Ishikawa (cell line): ENCODE measurements around the gene DOCK2.

Experiments used
- EGR1 ChIP-seq: IDR thresholded peaks from 2 replicates; pipeline ENCODE4 v1.6.1; 2012
- EP300 ChIP-seq: IDR thresholded peaks from 2 replicates; pipeline ENCODE4 v1.6.1; 2012; ENCODE audit warnings: borderline replicate concordance
- NFIC ChIP-seq: IDR thresholded peaks from 2 replicates; pipeline ENCODE4 v1.6.1; 2012
- TAF1 ChIP-seq: IDR thresholded peaks from 2 replicates; pipeline ENCODE4 v1.6.1; 2012; ENCODE audit warnings: low read depth, mild to moderate bottlenecking
- TCF12 ChIP-seq: IDR thresholded peaks from 2 replicates; pipeline ENCODE4 v1.6.1; 2012; ENCODE audit warnings: low read depth
- YY1 ChIP-seq: IDR thresholded peaks from 2 replicates; pipeline ENCODE4 v1.6.1; 2012; ENCODE audit warnings: low read depth
- TF ChIP-seq, protein P1 (sequence below): IDR thresholded peaks from 2 replicates; pipeline ENCODE4 v1.6.1; 2012
- TF ChIP-seq, protein P2 (sequence below): IDR thresholded peaks from 2 replicates; pipeline ENCODE4 v1.6.1; 2012; ENCODE audit warnings: low read depth, mild to moderate bottlenecking

DNA sequence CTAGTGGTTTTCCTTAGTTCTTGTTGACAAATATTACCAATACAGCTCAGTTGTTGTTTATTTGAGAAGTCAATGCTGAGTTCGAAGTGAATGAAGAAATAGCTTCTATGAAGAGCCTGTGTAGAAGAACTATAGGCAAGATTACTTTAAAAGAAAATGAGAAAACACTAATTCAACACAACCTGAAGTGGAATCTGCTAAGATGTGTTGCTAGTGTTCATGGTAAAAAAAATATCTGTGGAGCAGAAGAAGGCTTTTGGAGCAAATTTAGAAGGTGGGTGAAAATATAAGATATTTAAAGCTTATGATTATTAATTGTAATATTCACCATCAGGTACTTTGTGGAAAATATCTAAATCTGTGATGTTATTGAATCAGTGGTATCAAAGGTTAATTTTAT is 2.5 kb upstream of the DOCK2 start:
- TF ChIP-seq EGR1, result no peak
- TF ChIP-seq EP300, result no peak
- TF ChIP-seq TCF12, result no peak
- TF ChIP-seq, protein P1, sequence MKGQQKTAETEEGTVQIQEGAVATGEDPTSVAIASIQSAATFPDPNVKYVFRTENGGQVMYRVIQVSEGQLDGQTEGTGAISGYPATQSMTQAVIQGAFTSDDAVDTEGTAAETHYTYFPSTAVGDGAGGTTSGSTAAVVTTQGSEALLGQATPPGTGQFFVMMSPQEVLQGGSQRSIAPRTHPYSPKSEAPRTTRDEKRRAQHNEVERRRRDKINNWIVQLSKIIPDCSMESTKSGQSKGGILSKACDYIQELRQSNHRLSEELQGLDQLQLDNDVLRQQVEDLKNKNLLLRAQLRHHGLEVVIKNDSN, result no peak
- TF ChIP-seq, protein P2, sequence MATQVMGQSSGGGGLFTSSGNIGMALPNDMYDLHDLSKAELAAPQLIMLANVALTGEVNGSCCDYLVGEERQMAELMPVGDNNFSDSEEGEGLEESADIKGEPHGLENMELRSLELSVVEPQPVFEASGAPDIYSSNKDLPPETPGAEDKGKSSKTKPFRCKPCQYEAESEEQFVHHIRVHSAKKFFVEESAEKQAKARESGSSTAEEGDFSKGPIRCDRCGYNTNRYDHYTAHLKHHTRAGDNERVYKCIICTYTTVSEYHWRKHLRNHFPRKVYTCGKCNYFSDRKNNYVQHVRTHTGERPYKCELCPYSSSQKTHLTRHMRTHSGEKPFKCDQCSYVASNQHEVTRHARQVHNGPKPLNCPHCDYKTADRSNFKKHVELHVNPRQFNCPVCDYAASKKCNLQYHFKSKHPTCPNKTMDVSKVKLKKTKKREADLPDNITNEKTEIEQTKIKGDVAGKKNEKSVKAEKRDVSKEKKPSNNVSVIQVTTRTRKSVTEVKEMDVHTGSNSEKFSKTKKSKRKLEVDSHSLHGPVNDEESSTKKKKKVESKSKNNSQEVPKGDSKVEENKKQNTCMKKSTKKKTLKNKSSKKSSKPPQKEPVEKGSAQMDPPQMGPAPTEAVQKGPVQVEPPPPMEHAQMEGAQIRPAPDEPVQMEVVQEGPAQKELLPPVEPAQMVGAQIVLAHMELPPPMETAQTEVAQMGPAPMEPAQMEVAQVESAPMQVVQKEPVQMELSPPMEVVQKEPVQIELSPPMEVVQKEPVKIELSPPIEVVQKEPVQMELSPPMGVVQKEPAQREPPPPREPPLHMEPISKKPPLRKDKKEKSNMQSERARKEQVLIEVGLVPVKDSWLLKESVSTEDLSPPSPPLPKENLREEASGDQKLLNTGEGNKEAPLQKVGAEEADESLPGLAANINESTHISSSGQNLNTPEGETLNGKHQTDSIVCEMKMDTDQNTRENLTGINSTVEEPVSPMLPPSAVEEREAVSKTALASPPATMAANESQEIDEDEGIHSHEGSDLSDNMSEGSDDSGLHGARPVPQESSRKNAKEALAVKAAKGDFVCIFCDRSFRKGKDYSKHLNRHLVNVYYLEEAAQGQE, result no peak
- no peak for TF ChIP-seq NFIC
- no peak for TF ChIP-seq YY1
- TF ChIP-seq TAF1, result no peak
